Measurements from ENCODE around the gene PRKG1.

GRCh38 chr10:51170518-51171245 lies 96.4 kb downstream of the PRKG1 start:
- TF ChIP-seq FOXM1 (IDR thresholded peaks at IDR 0.05; ENCODE audit: borderline replicate concordance, low read depth) (no peak), TEAD4 (IDR thresholded peaks at IDR 0.05) (no peak), CEBPB (IDR thresholded peaks at IDR 0.05) (no peak), TCF12 (IDR thresholded peaks at IDR 0.05; ENCODE audit: low read depth) (no peak), TAF1 (IDR thresholded peaks at IDR 0.05; ENCODE audit: low read depth) (no peak), REST (IDR thresholded peaks at IDR 0.05; ENCODE audit: low read depth) (no peak), EP300 (IDR thresholded peaks at IDR 0.05; ENCODE audit: borderline replicate concordance) (no peak), MAX (IDR thresholded peaks at IDR 0.05) (no peak), EGR1 (IDR thresholded peaks at IDR 0.05) (no peak), YY1 (IDR thresholded peaks at IDR 0.05; ENCODE audit: low read depth) (no peak), CREB1 (IDR thresholded peaks at IDR 0.05; ENCODE audit: low read depth) (no peak)

Measured in Ishikawa (cell line).